ENCODE results near the gene UMAD1. TPM values are rescaled to one million over a fixed set of nuclear protein-coding genes. Genes with fewer than 3 reads are reported as not detected.

UMAD1 gene
- total and polyA plus RNA-seq, 2 of the 13 experiments (the other 11 are each of a cell fraction or from before 2014, with no cell fraction given): 16.8 to 17.6 TPM

DNA sequence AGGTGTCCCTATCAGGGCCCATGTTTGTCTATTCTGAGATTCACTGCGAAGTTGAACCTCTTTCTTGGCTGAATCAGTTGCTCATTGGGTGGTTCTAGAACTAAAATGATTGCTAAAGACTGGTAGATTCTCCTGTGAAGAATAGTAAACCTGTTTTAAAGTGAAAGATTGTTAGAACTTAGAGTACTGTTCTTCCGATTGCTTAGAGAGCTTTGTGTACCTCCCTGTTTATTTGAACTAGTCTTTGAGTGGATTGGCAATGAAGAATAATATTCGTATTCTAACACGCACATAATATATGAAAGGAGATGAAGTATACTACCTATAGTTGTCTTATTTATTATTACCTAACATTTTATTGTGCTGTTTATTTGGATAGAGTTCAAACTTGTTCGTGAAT, 202.7 kb downstream of the UMAD1 start (continued):
- TF ChIP-seq AKNA (CRISPR knock-in tag; IDR thresholded peaks at IDR 0.05; ENCODE audit: borderline replicate concordance) (no peak), BRF2 (CRISPR knock-in tag; IDR thresholded peaks at IDR 0.05) (no peak), ZNF12 (CRISPR knock-in tag; IDR thresholded peaks at IDR 0.05) (no peak), ZNF274 (CRISPR knock-in tag; IDR thresholded peaks at IDR 0.05) (no peak), ZNF562 (CRISPR knock-in tag; IDR thresholded peaks at IDR 0.05; ENCODE audit: borderline replicate concordance) (no peak), SCMH1 (CRISPR knock-in tag; IDR thresholded peaks at IDR 0.05; ENCODE audit: borderline replicate concordance) (no peak), PCBP1 (IDR thresholded peaks at IDR 0.05; ENCODE audit: borderline replicate concordance, low read depth, low read length) (no peak), KDM4B (CRISPR knock-in tag; IDR thresholded peaks at IDR 0.05) (no peak)
